Left lung (tissue), 10 donors: ENCODE results near the gene WWTR1. TPM values are rescaled to one million over a fixed set of nuclear protein-coding genes. Genes with fewer than 3 reads are reported as not detected.
A peak's percentile ranks its signal among the peaks of the same experiment; 100 is the strongest.

Source experiments
- ATAC-seq: fragments of 200-7000 bp; cut with Tn5 transposase; one replicate; pipeline ENCODE4 v1.9.1; 2020; ENCODE audit warnings: moderate library complexity
- DNase-seq, 4 donors: peaks; one replicate each; pipeline ENCODE4 v3.0.0-alpha.2; 2013 to 2020
- H3K27ac ChIP-seq, 2 donors: fragments of 200-600 bp; sonication (generic) in 1 of 2; one replicate each; pipeline versions ENCODE4 v1.5.0 to v1.8.0; 2020 to 2021
- H3K27me3 ChIP-seq, 2 donors: fragments of 200-600 bp; sonication (generic) in 1 of 2; one replicate each; pipeline versions ENCODE4 v1.5.0 to v1.8.0; 2020 to 2021
- H3K36me3 ChIP-seq, 2 donors: fragments of 200-600 bp; sonication (generic) in 1 of 2; one replicate each; pipeline versions ENCODE4 v1.5.0 to v1.8.0; 2020 to 2021
- H3K4me1 ChIP-seq, 2 donors: fragments of 200-600 bp; one replicate each; pipeline ENCODE4 v1.8.0; 2021
- H3K4me3 ChIP-seq, 2 donors: fragments of 200-600 bp; sonication (generic) in 1 of 2; one replicate each; pipeline versions ENCODE4 v1.5.0 to v1.8.0; 2020 to 2021; ENCODE audit warnings: mild to moderate bottlenecking in 1 of 2
- H3K9me3 ChIP-seq, 2 donors: fragments of 200-600 bp; sonication (generic) in 1 of 2; one replicate each; pipeline versions ENCODE4 v1.5.0 to v1.8.0; 2020 to 2021
- CTCF ChIP-seq, 2 donors: fragments of 200-600 bp; sonication (generic) in 1 of 2; IDR thresholded peaks; one replicate each; pipeline versions ENCODE4 v1.5.0 to v1.8.0; 2021; ENCODE audit warnings: antibody characterized with exemption in 2 of 2
- intact Hi-C, 2 donors: fragments of 100-400 bp; cut with DNase I; formaldehyde crosslinking; loops; one replicate each; pipeline versions ENCODE4 v1.11.2 to v1.14.2; 2022
- polyA plus RNA-seq, 6 donors: library from polyadenylated mRNA; unstranded; fragments of 120-200 nt; gene quantifications; one replicate each; pipeline ENCODE4 v1.2.1, GENCODE V29; 2013; ENCODE audit not compliant: insufficient read length in 6 of 6
- total RNA-seq, 2 donors: library from RNA; stranded (reverse); fragmentation: NEBNext Ultra II Directional; extraction: Animal tissue kit (Norgen Biotek cat#: 25700); gene quantifications; one replicate each; pipeline ENCODE4 v1.2.1, GENCODE V29; 2021
- donor health status: DM: no; HTN: yes; CAD: no.
- donor health status: DM: no; HTN: no; CAD: no.

Gene WWTR1
- total and polyA plus RNA-seq, 8 donors: 74.2 to 124 (median 107) TPM

- no peak overlapping the region for H3K4me3 ChIP-seq
- H3K9me3 ChIP-seq: no peaks in the 10 kb centered on the region
- H3K27ac ChIP-seq: no peak overlapping the region
- DNase-seq (no peak), ATAC-seq (no peak)
- no peaks in the 10 kb centered on the region for H3K36me3 ChIP-seq
- no peak for TF ChIP-seq CTCF (IDR thresholded peaks at IDR 0.05)
- H3K4me1 ChIP-seq: peaks cover 12 to 53% of the 10 kb centered on the region in 2 donors
- H3K27me3 ChIP-seq: no peaks in the 10 kb centered on the region
- intact Hi-C loops: no loop called here
Measured at GRCh38 chr3:149585401-149585726, 72.5 kb downstream of the WWTR1 start.

- Histone ChIP-seq H3K4me1 (peaks cover 22 to 56% of the 10 kb centered on the region in 2 donors), H3K27ac (peak overlapping the region in 1 of 2 donors; percentile 31), H3K4me3 (no peak overlapping the region), H3K36me3 (no peaks in the 10 kb centered on the region), H3K27me3 (no peaks in the 10 kb centered on the region), H3K9me3 (no peaks in the 10 kb centered on the region)
- no peak for DNase-seq
- no peak for ATAC-seq
- intact Hi-C loops: no loop called here
- no peak for TF ChIP-seq CTCF (IDR thresholded peaks at IDR 0.05)
Measured at GRCh38 chr3:149583921-149584635, 73.7 kb downstream of the WWTR1 start.

- DNase-seq (no peak), ATAC-seq (no peak)
- TF ChIP-seq CTCF (IDR thresholded peaks at IDR 0.05): no peak
- Histone ChIP-seq H3K4me3 (no peak overlapping the region), H3K36me3 (no peaks in the 10 kb centered on the region), H3K9me3 (no peaks in the 10 kb centered on the region), H3K27ac (peak overlapping the region; percentile 6 to 63), H3K27me3 (no peaks in the 10 kb centered on the region), H3K4me1 (peaks cover 19 to 43% of the 10 kb centered on the region in 2 donors)
- intact Hi-C loops: no loop called here
Measured at GRCh38 chr3:149582395-149582794, 75.4 kb downstream of the WWTR1 start.

- Histone ChIP-seq H3K4me3 (no peak overlapping the region), H3K4me1 (peaks cover 19 to 41% of the 10 kb centered on the region in 2 donors), H3K27ac (peak overlapping the region; percentile 6 to 63), H3K9me3 (no peaks in the 10 kb centered on the region), H3K27me3 (no peaks in the 10 kb centered on the region), H3K36me3 (no peaks in the 10 kb centered on the region)
- DNase-seq (peak in 2 of 4 donors; percentile 43 to 55), ATAC-seq (peak; percentile 90)
- intact Hi-C loops: no loop called here
- TF ChIP-seq CTCF (IDR thresholded peaks at IDR 0.05): no peak
Measured at GRCh38 chr3:149581681-149582370, 76.0 kb downstream of the WWTR1 start.

GRCh38 chr3:149581248-149581647 lies 76.6 kb downstream of the WWTR1 start:
- H3K27ac ChIP-seq: peak overlapping the region; percentile 6 to 63
- TF ChIP-seq CTCF (IDR thresholded peaks at IDR 0.05): no peak
- H3K4me1 ChIP-seq: peaks cover 19 to 43% of the 10 kb centered on the region in 2 donors
- ATAC-seq (no peak), DNase-seq (no peak)
- H3K36me3 ChIP-seq: no peaks in the 10 kb centered on the region
- intact Hi-C loops: no loop called here
- H3K9me3 ChIP-seq: no peaks in the 10 kb centered on the region
- H3K4me3 ChIP-seq: no peak overlapping the region
- H3K27me3 ChIP-seq: no peaks in the 10 kb centered on the region
